GM12878 (cell line): ENCODE results near the gene CELF2. TPM values are rescaled to one million over a fixed set of nuclear protein-coding genes. Genes with fewer than 3 reads are reported as not detected.

Experiments used
- ATF7 ChIP-seq: fragments of 450-650 bp; IDR thresholded peaks from 2 replicates; pipeline ENCODE4 v1.6.1; 2016; ENCODE audit warnings: low read depth, mild to moderate bottlenecking
- SUZ12 ChIP-seq: fragments of 200-600 bp; sonication (generic); IDR thresholded peaks from one replicate; pipeline ENCODE4 v1.6.1; 2018; ENCODE audit warnings: antibody characterized with exemption, mild to moderate bottlenecking; ENCODE audit not compliant: unreplicated experiment
- polyA plus RNA-seq, 11 experiments: library from polyadenylated mRNA; depleted of rRNA in 4 of 11; unstranded in 6 of 11; stranded (reverse) in 5 of 11; fragments of >200 nt; fragmentation: Nextera tagmentation in 4 of 11; fragmentation: Illumina TruSeq in 1 of 11; extraction: Ambion mirVana in 4 of 11; extraction: Trizol in 1 of 11; gene quantifications; 1 replicate in 1 of 11; 2 replicates in 10 of 11; pipeline versions ENCODE4 v1.2.1 to v1.2.3, GENCODE V29; 2011 to 2016; ENCODE audit warnings: inconsistent platforms in 2 of 11, missing spikeins in 2 of 11, low read depth in 1 of 11
- total RNA-seq, 4 experiments: library from RNA; depleted of rRNA in 3 of 4; stranded (reverse); fragments of >200 nt in 3 of 4; fragmentation: Illumina TruSeq in 1 of 4; extraction: Trizol in 1 of 4; gene quantifications; 2 replicates each; pipeline versions ENCODE4 v1.2.1 to v1.2.3, GENCODE V29; 2013 to 2021
- TF ChIP-seq, protein P1 (sequence below): IDR thresholded peaks from 2 replicates; pipeline ENCODE4 v1.6.1; 2012; ENCODE audit warnings: mild to moderate bottlenecking, low read depth, low read length
- TF ChIP-seq, protein P2 (sequence below): fragments of 450-650 bp; IDR thresholded peaks from 2 replicates; pipeline ENCODE4 v1.6.1; 2017; ENCODE audit warnings: mild to moderate bottlenecking, moderate library complexity

CELF2 gene
- total and polyA plus RNA-seq, 10 of the 15 experiments (the other 5 are each of a cell fraction or from before 2014, with no cell fraction given), result 20.8 to 129 (median 86.3) TPM

DNA sequence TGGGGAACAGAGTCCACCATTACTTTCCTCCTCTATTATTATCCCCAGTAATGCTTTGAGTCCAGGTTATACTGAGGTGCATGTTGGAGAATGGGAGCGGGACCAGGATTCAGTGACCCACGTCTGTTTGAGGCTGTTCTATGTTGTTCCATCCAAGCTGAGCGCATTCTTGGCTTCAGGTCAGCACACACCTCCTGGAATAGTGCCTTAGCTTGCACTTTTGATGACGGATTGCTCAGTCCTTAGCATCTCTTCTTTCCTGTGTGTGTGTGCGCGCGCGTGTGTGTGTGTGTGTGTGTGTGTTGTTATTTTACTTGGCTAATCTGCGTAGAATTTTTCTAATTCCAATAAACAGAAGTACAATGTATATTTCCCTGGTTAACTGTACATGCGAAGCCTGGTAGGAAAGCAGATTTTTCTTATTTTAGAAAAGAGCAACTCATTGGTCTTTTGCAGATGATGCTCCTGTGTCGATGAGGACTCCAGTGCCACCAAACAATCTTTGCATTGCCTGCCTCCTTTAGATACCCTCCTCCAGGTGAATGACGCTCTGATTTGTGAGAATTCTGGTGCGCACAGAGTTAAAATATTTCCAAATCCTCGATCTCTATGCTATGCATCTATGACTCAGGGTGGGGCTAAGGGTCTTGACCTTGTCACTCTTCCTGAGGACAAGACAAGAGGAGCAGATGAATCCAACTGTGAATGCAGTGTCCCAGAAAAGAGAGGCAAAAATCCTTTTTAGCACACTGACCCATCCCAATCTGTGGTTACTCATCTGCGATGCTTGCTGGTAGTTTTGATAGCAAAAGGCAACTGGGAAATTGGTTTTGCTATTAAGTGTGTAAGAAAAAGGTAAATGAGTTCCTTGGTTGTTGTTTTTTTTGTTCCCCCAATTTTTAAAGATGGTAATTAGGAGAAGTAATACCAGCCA, 13.3 kb upstream of the CELF2 start (continued):
- TF ChIP-seq, protein P1, sequence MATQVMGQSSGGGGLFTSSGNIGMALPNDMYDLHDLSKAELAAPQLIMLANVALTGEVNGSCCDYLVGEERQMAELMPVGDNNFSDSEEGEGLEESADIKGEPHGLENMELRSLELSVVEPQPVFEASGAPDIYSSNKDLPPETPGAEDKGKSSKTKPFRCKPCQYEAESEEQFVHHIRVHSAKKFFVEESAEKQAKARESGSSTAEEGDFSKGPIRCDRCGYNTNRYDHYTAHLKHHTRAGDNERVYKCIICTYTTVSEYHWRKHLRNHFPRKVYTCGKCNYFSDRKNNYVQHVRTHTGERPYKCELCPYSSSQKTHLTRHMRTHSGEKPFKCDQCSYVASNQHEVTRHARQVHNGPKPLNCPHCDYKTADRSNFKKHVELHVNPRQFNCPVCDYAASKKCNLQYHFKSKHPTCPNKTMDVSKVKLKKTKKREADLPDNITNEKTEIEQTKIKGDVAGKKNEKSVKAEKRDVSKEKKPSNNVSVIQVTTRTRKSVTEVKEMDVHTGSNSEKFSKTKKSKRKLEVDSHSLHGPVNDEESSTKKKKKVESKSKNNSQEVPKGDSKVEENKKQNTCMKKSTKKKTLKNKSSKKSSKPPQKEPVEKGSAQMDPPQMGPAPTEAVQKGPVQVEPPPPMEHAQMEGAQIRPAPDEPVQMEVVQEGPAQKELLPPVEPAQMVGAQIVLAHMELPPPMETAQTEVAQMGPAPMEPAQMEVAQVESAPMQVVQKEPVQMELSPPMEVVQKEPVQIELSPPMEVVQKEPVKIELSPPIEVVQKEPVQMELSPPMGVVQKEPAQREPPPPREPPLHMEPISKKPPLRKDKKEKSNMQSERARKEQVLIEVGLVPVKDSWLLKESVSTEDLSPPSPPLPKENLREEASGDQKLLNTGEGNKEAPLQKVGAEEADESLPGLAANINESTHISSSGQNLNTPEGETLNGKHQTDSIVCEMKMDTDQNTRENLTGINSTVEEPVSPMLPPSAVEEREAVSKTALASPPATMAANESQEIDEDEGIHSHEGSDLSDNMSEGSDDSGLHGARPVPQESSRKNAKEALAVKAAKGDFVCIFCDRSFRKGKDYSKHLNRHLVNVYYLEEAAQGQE, result no peak
- no peak for TF ChIP-seq ATF7
- TF ChIP-seq, protein P2, sequence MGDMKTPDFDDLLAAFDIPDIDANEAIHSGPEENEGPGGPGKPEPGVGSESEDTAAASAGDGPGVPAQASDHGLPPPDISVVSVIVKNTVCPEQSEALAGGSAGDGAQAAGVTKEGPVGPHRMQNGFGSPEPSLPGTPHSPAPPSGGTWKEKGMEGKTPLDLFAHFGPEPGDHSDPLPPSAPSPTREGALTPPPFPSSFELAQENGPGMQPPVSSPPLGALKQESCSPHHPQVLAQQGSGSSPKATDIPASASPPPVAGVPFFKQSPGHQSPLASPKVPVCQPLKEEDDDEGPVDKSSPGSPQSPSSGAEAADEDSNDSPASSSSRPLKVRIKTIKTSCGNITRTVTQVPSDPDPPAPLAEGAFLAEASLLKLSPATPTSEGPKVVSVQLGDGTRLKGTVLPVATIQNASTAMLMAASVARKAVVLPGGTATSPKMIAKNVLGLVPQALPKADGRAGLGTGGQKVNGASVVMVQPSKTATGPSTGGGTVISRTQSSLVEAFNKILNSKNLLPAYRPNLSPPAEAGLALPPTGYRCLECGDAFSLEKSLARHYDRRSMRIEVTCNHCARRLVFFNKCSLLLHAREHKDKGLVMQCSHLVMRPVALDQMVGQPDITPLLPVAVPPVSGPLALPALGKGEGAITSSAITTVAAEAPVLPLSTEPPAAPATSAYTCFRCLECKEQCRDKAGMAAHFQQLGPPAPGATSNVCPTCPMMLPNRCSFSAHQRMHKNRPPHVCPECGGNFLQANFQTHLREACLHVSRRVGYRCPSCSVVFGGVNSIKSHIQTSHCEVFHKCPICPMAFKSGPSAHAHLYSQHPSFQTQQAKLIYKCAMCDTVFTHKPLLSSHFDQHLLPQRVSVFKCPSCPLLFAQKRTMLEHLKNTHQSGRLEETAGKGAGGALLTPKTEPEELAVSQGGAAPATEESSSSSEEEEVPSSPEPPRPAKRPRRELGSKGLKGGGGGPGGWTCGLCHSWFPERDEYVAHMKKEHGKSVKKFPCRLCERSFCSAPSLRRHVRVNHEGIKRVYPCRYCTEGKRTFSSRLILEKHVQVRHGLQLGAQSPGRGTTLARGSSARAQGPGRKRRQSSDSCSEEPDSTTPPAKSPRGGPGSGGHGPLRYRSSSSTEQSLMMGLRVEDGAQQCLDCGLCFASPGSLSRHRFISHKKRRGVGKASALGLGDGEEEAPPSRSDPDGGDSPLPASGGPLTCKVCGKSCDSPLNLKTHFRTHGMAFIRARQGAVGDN, result no peak
- no peak for TF ChIP-seq SUZ12
